Tibial nerve (tissue), 4 donors: ENCODE data around the gene TRIP13. TPM values are rescaled to one million over a fixed set of nuclear protein-coding genes. Genes with fewer than 3 reads are reported as not detected.
"Not testable (repeated sequence)": the region's sequence is repeated elsewhere in the genome, so short reads cannot be mapped to it uniquely, and the experiment has no call there.

Source experiments
- DNase-seq, 2 donors: peaks; one replicate each; pipeline ENCODE4 v3.0.0-alpha.2; 2019; ENCODE audit warnings: low spot score in 2 of 2
- H3K27ac ChIP-seq, 4 donors: fragments of 200-600 bp; sonication (generic) in 3 of 4; one replicate each; pipeline ENCODE4 v1.5.1; 2017 to 2019; ENCODE audit warnings: mild to moderate bottlenecking in 1 of 4
- H3K27me3 ChIP-seq, 2 donors: fragments of 200-600 bp; sonication (generic) in 1 of 2; one replicate each; pipeline versions ENCODE4 v1.5.1 to v1.6.0; 2017 to 2019
- H3K36me3 ChIP-seq, 3 donors: fragments of 200-600 bp; sonication (generic); one replicate each; pipeline ENCODE4 v1.5.1; 2018 to 2019
- H3K4me1 ChIP-seq, 4 donors: fragments of 200-600 bp; sonication (generic) in 3 of 4; one replicate each; pipeline ENCODE4 v1.5.1; 2017 to 2019
- H3K4me3 ChIP-seq, 4 donors: fragments of 200-600 bp; sonication (generic) in 3 of 4; one replicate each; pipeline ENCODE4 v1.5.1; 2017 to 2019; ENCODE audit warnings: mild to moderate bottlenecking in 1 of 4, moderate library complexity in 1 of 4
- H3K9me3 ChIP-seq, 4 donors: fragments of 200-600 bp; sonication (generic) in 3 of 4; one replicate each; pipeline ENCODE4 v1.5.1; 2017 to 2019
- CTCF ChIP-seq, 5 experiments: fragments of 200-600 bp in 3 of 5; fragments of 450-650 bp in 2 of 5; sonication (generic) in 3 of 5; IDR thresholded peaks; one replicate each; pipeline ENCODE4 v1.5.1; 2016 to 2019; ENCODE audit warnings: antibody characterized with exemption in 5 of 5, mild to moderate bottlenecking in 3 of 5, moderate library complexity in 2 of 5
- EP300 ChIP-seq, 2 donors: sonication (generic); formaldehyde crosslinking; IDR thresholded peaks; one replicate each; pipeline ENCODE4 v1.6.1; 2017; ENCODE audit warnings: antibody characterized with exemption in 2 of 2, mild to moderate bottlenecking in 1 of 2
- POLR2A ChIP-seq, 2 donors: fragments of 450-650 bp; IDR thresholded peaks; one replicate each; pipeline ENCODE4 v1.6.1; 2017; ENCODE audit warnings: antibody characterized with exemption in 2 of 2, mild to moderate bottlenecking in 2 of 2, moderate library complexity in 2 of 2
- WGBS, 2 donors: methylation state at CpG; one replicate each; pipeline ENCODE4 v1.1.5; 2018; 5-methylcytosine and 5-hydroxymethylcytosine counted together
- total RNA-seq, 4 donors: library from RNA; depleted of rRNA; stranded (reverse); fragments of >200 nt; gene quantifications; one replicate each; pipeline ENCODE4 v1.1.0, GENCODE V29; 2016

The TRIP13 gene
- total RNA-seq, 4 donors from 2014 or later = 0.30 to 1.3 (median 0.52) TPM

- H3K27me3 ChIP-seq = peaks cover 0 to 32% of the 10 kb centered on the region in 2 donors
- 79 to 87% methylated on average over 21 to 25 of the region's 30 CpGs for WGBS, 2 donors
- H3K9me3 ChIP-seq = no peaks in the 10 kb centered on the region
- H3K36me3 ChIP-seq = no peaks in the 10 kb centered on the region
- H3K27ac ChIP-seq = no peak overlapping the region
- no peak for TF ChIP-seq CTCF (IDR thresholded peaks at IDR 0.05)
- no peak for TF ChIP-seq EP300 (IDR thresholded peaks at IDR 0.05)
- no peak for TF ChIP-seq POLR2A (IDR thresholded peaks at IDR 0.05)
- H3K4me1 ChIP-seq = peaks cover 0 to 21% (median 6%) of the 10 kb centered on the region in 4 donors
- peak overlapping the region in 2 of 4 donors; percentile 34 to 40 for H3K4me3 ChIP-seq
- DNase-seq = no peak
Observed at GRCh38 chr5:927172-928015, 34.7 kb downstream of the TRIP13 start.

- H3K9me3 ChIP-seq, H3K36me3 ChIP-seq, H3K4me3 ChIP-seq, DNase-seq, H3K27ac ChIP-seq: not testable (repeated sequence)
- Histone ChIP-seq H3K4me1 (peaks cover 0 to 34% (median 15%) of the 10 kb centered on the region in 4 donors), H3K27me3 (peaks cover 0 to 29% of the 10 kb centered on the region in 2 donors)
Observed at GRCh38 chr5:929182-929581, 36.5 kb downstream of the TRIP13 start.

GRCh38 chr5:929596-929995 is 36.9 kb downstream of the TRIP13 start:
- no peaks in the 10 kb centered on the region for H3K9me3 ChIP-seq
- no peak overlapping the region for H3K27ac ChIP-seq
- no peak overlapping the region for H3K4me3 ChIP-seq
- TF ChIP-seq CTCF (IDR thresholded peaks at IDR 0.05) = no peak
- no peak for TF ChIP-seq EP300 (IDR thresholded peaks at IDR 0.05)
- no peak for TF ChIP-seq POLR2A (IDR thresholded peaks at IDR 0.05)
- no peak for DNase-seq
- H3K27me3 ChIP-seq = peaks cover 0 to 25% of the 10 kb centered on the region in 2 donors
- no peaks in the 10 kb centered on the region for H3K36me3 ChIP-seq
- H3K4me1 ChIP-seq = peaks cover 0 to 34% (median 15%) of the 10 kb centered on the region in 4 donors

- TF ChIP-seq EP300 (IDR thresholded peaks at IDR 0.05) (no peak), CTCF (IDR thresholded peaks at IDR 0.05) (no peak), POLR2A (IDR thresholded peaks at IDR 0.05) (no peak)
- Histone ChIP-seq H3K36me3 (no peaks in the 10 kb centered on the region), H3K27ac (no peak overlapping the region), H3K4me1 (peaks cover 0 to 34% (median 15%) of the 10 kb centered on the region in 4 donors), H3K4me3 (no peak overlapping the region), H3K9me3 (no peaks in the 10 kb centered on the region), H3K27me3 (peaks cover 0 to 15% of the 10 kb centered on the region in 2 donors)
- WGBS, 2 donors = 87 to 98% methylated on average over 8 of the region's 8 CpGs
- no peak for DNase-seq
Observed at GRCh38 chr5:930866-931265, 38.2 kb downstream of the TRIP13 start.

GRCh38 chr5:931570-932145 is 39.0 kb downstream of the TRIP13 start:
- peaks cover 0 to 7% of the 10 kb centered on the region in 2 donors for H3K27me3 ChIP-seq
- H3K4me1 ChIP-seq = peaks cover 0 to 26% (median 12%) of the 10 kb centered on the region in 4 donors
- no peaks in the 10 kb centered on the region for H3K9me3 ChIP-seq
- no peak overlapping the region for H3K27ac ChIP-seq
- WGBS, 2 donors = 86 to 87% methylated on average over 13 of the region's 13 CpGs
- no peak overlapping the region for H3K4me3 ChIP-seq
- DNase-seq = no peak
- TF ChIP-seq POLR2A (IDR thresholded peaks at IDR 0.05) (no peak), CTCF (IDR thresholded peaks at IDR 0.05) (no peak), EP300 (IDR thresholded peaks at IDR 0.05) (no peak)
- H3K36me3 ChIP-seq = no peaks in the 10 kb centered on the region
